GM18498 (cell line): Measurements from ENCODE around the gene MLYCD.

Experiments used
- ATAC-seq: cut with Tn5 transposase; IDR thresholded peaks from one replicate; pipeline ENCODE4 v1.9.1; 2021; ENCODE audit warnings: mild to moderate bottlenecking, moderate library complexity; ENCODE audit not compliant: unreplicated experiment

MLYCD gene

DNA sequence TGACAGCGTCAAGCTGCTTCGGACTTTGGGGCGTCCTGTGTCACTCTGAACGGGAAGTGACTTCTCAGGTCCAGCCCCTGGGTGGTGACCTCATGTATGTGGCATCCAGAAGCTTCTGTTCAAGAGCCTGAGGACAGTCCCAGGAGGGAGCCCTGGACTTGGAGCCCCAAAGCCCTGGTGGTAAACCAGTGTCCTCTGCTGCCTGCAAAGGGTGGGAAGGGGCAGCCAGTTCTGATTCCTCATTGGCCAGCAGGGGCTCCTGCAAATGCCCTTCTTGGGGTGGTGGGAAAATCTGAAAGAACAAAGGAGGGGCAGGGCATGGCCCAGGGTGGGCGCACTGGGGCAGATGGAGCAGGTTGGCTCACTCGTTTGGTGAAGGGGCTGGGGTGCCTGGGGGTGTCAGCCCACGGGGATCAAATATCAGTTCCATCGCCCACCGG lies 55.7 kb downstream of the MLYCD start:
- ATAC-seq = no peak

DNA sequence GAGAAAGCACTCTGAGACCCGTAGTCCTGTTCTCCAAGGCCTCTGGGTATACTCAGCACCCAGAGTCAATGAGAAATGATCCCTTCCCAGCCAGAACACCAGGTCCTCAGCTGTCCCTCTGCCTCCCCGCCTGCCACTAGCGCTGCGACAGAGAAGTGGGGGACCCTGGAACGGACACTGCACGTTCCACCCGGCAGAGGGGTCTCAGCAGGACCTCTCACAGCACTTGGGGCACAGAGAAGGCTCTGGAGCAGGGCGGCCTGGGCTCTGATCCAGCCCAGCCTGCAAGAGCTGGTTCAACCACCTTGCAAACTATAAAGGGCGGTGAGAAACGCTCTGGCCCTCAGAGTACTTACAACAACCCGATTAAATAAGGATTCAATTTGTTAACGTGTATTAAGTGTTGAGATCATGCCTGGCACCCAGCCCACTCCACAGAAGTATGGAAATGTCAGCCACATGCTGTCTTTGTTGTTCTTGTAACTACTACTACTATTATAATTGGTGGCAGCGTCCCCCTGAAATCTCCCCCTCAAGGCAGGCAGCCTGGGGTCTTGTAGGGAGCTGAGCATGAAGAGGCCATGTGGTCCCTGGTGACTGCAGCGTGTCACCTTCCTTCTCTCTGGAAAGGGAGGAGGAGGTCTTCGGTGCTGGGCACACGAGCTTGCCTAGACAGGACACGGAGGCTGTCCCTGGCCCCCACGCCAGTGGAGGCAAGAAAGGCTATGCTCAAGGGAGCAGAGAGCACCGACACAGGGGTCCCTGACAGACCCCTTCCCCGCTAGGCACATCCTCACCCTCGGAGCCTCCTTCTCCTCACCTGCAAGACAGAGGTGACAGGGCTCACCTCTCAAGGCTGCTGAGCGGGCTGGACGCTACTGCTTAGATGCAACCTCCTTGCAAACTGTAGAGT lies 56.6 kb downstream of the MLYCD start:
- ATAC-seq = no peak

DNA sequence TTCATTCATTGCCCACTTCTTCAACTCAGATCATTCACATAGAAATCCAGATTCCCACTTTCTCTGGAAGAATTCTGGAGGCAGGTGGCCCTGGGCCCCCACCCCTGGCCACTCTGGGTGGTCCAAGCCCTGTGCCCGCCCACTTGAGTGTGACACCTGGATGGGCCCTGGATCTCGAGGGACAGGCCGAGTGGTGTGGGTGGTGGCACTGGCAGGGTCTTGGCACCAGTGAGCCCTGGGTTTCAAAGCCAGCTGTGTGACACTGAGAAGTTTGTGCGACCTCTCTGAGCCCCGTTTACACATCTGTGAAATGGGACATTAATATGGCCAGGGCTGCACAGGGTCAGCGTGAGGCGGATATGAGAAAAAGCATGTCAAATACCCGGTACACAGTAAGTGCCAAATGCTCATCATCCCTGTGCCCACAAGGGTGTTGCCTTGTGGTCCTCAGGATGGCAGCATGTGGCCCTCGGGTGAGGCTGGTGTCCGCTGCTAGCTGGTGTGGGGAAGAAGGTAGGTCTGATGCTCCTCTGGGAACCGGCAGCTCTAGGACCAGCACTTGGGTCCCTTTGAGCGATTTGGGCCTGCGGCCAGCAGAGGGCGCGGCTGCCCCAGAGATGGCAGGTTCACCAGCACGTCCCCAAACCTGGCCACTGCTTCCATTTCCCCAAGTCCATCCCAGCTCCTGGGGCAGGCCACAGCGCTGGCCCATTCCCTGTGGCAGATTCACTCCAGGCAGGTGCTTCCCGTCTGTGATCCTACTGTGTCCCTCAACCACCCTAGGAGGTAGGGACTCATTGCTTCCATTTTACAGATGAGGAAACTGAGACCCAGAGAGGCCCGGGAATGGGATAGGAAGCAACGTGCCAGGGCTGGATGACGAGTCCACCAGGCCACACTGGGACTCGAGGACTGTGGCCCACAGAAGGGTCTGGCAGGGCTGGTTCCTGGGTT lies 57.7 kb downstream of the MLYCD start:
- peak; percentile 41 for ATAC-seq

DNA sequence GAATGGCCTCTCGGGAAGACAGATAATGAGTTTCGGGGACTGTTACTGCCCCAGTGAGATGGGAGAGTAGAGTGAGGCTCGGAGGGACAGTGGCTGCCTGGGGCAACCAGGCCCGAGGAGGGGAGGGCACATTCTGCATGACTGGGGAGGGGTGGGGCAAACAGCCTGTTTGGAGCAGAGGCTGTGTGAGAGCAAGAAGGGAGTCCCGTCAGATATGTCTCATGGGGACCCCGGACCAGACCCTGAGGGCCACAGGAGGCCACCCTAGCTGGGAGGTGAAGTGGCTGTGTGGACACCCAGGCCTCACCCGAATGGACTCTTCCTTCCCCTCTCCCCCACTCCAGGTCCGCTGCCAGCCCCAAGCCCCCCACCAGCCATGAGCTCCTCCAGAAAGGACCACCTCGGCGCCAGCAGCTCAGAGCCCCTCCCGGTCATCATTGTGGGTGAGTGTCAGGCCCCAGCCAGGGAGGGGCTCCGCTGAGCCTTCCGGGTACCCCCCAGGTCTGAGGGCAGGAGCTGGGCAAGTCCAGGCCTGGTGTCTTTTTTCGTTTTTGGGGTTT lies 58.5 kb downstream of the MLYCD start:
- ATAC-seq = no peak

DNA sequence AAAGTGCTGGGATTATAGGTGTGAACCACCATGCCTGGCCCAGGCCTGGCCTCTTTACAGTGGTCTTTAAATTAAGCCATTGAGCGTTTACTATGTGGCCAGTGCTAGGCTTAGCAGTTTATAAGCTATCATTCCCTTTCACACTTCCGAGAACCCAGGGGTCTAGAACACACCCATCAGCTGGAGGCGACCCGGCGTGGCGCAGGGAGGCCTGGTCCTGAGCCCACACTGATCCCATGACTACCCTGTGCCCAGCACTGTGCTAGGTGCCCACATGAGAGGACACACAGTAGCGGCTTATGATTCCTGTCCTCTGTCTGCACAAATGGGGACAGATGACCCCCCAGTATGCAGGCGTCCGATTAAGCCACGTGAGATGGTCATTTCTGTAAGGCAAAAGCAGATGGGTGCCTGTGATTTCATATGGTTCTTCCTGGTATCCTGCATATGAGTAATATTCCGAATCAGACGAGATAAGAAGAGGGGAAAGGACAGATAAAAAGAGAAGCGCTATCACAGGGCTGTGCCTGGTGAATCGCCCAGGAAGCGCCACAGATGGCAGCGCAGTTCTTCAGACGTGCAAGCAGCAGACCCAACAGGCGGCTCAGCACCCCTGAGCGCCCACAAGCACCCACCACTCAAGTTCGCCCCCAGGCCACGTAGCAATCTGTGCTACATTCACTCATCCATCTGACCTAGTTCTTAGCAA lies 59.4 kb downstream of the MLYCD start:
- no peak for ATAC-seq

DNA sequence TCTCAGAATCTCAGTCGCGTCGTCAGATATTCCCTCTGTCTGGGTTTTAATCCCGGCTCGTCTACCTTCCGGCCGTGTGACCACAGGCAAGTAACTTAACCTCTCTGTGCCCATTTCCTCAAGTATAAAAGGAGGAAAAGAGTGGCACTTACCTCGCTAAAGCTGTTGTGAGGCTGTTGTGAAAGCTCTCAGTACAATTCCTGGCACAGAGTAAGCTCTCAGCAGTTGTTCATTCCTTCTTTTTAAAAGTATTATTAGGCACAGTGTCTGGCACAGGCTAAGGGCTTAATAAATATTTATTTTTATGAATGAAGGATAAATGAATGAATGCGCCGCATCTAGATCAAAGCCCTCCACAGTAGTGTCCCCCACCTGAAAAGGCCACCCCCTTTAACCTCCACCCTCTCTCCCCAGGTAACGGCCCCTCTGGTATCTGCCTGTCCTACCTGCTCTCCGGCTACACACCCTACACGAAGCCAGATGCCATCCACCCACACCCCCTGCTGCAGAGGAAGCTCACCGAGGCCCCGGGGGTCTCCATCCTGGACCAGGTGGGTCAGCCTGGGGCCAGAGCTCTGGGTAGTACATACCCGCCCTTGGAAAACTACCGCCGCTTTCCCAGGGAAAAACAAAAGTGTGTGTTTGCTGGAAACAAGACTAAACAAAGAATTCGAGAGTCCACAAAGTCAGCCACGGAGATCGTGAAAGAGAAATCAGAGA lies 60.1 kb downstream of the MLYCD start:
- ATAC-seq = no peak

DNA sequence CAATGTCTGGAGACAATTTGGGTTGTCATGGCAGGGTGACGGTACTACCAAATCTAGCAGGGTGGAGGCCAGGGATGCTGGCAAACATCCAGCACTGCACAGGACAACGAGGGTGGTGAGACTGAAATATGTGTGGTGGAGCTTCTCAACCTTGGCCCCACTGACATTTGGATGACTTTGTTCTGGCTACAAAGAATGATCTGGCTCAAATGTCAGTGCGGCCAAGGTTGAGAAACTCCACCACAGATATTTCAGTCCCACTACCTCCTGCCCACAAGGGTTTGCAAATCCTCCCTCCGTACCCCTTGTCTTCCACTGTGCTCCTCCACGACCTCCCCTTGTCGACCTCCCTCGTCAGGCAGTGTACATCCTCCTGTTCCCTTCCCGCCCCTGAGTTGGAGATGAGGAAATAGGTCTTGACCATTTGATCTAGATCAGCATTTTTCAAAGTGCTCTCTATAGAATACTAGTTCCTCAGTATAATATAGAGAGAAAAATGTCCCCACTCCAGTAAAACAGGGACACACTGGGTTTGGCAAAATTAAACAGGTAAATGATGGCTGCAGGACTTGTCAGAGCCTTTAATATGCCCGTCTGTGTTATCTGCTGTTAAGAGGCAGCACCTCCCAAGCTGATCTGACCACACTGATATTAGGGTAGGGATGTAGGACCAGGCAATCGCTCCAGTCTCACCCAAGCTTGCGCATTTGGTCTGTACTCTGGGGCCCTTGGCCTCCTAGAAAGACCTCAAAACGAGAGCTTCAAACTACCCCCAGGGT lies 60.9 kb downstream of the MLYCD start:
- no peak for ATAC-seq

DNA sequence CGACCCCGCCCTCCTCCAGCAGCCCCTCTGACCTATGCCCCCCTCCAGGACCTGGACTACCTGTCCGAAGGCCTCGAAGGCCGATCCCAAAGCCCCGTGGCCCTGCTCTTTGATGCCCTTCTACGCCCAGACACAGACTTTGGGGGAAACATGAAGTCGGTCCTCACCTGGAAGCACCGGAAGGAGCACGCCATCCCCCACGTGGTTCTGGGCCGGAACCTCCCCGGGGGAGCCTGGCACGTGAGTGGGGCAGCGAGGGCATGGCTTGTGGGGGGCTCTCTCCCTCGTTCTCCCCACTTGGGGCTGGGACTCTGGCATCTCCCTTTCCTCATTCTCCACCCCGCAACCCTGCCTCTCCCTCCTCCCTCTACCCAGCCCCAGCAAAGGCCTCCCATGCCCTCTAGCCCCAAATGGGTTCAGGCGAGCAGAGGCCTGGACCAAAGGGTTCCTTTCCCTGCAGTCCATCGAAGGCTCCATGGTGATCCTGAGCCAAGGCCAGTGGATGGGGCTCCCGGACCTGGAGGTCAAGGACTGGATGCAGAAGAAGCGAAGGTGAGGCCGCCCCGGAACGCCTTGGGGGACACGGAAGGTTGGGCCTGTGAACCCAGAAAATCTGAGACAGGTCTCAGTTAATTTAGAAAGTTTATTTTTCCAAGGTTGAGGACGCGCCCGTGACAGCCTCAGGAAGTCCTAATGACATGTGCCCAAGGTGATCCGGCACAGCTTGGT lies 61.8 kb downstream of the MLYCD start:
- no peak for ATAC-seq

DNA sequence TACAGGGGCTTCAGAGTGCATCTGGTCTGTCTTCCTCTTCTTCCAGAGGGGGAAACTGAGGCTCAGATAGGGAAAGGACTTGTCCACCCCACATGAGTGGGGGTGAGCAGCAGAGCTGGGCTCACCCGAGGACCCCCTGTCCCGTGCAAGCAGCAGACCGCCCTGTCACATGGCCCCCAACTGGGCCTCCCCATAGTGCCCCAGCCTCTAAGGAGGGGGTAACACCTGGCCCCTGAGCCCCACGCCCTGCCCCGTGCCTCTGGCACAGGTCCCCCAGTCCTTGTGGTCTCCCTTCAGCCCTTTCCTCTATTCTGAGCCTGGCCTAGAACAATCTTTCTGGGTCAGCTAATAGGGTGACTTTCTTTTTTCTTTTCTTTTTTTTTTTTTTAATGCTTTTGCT lies 62.7 kb downstream of the MLYCD start:
- no peak for ATAC-seq

DNA sequence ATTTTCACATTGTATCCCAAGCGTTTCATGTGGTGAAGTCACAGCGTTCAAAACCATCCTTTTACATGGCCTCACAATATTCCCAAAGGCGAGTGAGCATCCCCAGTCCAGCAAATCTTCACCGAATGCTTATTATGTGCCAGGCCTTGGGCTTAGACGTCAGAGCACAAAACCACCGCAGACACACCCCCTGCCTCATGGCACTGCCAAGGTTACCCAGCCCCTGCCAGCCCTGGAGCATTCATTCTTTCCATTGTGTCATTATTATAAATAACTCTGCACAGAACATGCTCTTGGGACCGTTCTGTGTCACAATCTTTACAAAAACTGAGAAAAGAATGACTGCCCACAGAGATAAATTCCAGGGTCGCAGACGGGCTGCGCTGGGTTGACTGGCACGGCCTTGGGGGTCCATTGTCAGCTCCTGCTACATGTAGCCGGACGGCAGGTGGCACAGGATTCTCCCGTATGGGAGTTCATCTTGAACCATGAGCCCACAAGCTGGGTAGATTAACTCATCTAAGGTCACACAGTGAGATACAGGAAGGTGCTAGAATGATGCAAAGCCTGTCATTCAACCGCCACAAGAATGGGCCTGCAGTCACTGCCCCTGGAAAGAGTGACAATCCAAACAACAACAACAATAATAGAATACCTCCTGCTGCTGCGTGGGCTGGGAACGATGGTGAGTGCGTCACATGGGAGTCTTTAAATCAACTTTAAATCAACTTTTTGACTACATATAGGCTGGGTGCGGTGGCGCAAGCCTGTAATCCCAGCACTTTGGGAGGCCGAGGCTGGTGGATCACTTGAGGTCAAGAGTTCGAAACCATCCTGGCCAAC lies 64.6 kb downstream of the MLYCD start:
- no peak for ATAC-seq

DNA sequence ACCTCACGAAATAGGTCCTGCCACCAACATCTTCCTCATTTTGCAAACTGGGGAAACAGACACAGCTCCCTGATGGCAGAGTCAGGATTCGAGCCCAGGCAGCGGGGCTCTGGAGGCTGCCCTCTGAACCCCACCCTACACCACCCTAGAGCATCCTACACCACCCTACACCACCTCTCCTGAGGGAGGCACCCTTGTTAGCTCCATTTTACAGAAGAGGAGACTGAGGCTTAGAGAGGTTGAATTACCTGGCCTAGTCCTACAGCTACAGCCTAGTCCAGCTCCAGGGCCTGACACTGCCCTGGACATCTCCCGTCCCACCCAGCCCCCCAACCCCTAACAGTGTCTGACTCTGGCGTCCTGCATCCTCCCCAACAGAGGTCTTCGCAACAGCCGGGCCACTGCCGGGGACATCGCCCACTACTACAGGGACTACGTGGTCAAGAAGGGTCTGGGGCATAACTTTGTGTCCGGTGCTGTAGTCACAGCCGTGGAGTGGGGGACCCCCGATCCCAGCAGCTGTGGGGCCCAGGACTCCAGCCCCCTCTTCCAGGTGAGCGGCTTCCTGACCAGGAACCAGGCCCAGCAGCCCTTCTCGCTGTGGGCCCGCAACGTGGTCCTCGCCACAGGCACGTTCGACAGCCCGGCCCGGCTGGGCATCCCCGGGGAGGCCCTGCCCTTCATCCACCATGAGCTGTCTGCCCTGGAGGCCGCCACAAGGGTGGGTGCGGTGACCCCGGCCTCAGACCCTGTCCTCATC lies 65.9 kb downstream of the MLYCD start:
- no peak for ATAC-seq

DNA sequence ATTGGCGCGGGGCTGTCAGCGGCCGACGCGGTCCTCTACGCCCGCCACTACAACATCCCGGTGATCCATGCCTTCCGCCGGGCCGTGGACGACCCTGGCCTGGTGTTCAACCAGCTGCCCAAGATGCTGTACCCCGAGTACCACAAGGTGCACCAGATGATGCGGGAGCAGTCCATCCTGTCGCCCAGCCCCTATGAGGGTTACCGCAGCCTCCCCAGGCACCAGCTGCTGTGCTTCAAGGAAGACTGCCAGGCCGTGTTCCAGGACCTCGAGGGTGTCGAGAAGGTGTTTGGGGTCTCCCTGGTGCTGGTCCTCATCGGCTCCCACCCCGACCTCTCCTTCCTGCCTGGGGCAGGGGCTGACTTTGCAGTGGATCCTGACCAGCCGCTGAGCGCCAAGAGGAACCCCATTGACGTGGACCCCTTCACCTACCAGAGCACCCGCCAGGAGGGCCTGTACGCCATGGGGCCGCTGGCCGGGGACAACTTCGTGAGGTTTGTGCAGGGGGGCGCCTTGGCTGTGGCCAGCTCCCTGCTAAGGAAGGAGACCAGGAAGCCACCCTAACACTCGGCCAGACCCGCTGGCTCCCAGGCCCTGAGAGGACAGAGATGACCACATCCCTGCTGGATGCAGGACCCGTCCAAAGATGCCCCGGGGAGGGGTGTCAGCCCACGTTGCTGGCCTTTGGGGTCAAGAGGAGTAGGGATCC lies 66.7 kb downstream of the MLYCD start:
- ATAC-seq = no peak

DNA sequence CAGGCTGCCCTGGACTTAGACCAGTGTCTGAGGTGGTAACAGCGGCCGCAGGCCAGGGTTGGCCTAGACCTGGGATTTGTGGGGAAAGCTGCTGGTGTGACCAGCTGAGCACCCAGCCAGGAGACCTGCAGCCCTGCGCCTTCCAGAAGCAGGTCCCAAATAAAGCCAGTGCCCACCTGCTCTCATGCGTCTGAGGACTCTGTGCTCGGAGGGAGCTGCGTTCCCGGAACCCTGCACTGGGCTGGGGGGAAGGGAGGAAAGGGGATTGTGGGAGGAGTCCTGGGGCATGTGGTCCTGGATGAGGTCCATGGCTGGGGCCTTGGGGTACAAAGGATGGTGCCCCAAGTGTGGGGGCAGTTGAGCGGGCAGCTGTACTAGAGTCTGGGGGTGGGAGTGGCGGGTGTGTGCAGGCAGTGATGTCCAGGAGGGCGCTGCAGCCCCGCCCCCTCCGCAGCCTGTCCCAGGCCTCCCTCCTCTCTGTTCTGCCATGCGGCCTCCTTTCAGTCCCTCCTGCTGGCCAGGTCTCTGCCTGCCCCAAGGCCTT lies 67.3 kb downstream of the MLYCD start:
- no peak for ATAC-seq

DNA sequence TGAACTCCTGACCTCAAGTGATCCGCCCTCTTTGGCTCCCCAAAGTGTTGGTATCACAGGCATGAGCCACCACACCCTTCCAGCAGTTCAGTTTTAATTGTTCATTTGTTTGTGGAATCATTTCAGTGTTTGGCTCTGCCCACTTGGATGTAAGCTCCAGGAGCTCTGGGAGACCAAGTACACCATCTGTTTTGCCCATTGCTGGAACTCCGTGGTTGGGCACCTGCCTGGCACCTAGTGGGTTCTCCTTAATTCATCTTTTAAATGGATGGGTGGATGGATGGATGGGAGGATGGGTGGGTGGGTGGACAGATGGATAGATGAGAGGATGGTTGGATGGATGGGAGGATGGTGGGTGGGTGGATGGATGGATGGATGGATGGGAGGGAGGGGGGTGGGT lies 68.2 kb downstream of the MLYCD start:
- no peak for ATAC-seq

DNA sequence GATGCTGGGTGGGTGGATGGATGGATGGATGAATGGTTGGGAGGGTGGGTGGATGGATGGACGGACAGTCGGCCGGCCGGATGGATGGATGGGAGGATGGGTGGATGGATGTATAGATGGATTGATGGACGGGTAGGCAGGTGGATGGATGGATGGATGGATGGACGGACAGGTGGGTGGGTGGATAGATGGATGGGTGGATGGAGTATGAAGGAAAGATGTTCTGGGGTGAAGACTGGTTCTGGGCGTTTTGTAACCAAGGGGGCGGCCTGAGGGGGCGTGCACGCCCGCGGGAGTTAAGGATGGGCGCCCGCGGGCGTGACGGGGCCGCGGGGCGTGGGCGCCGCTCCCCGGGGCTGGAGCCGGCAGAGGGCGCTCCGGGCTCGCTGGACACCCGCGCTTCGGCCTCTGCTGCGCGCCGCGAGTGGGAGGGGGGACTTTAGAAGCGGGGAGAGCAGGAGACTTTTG lies 69.0 kb downstream of the MLYCD start, which contains the start of gene NECAB2:
Gene NECAB2, plus strand, starts transcription at position 407 of the 468 bp plus-strand sequence. CDS start 405 bp downstream, outside the sequence.
- no peak for ATAC-seq

DNA sequence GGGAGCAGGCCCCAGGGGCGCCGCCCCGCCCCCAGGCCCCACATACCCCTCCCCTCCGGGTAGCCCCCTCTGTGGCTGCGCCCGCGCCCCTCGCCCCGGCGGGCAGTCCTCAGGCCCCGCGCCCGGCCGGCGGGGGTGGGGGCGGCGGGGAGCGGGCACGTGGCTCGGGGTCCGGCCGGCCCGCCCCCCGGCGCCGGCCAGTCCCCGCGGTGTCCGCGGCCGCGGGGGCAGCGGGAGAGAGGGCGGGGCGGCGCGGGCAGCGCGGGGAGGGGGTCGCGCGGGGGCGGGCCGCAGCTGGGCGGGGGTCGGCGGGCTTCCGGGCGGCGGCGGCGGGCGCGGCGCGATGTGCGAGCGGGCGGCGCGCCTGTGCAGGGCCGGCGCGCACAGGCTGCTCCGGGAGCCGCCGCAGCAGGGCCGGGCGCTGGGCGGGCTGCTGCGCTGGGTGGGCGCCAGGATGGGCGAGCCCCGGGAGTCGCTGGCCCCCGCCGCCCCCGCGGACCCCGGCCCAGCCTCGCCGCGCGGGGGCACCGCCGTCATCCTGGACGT lies 69.5 kb downstream of the MLYCD start:
- no peak for ATAC-seq
